Peyer's patch (tissue), 4 donors: ENCODE data around the gene RAB11FIP5.

ENCODE experiments used
- POLR2A ChIP-seq, 2 donors: fragments of 450-650 bp; IDR thresholded peaks; one replicate each; pipeline ENCODE4 v1.5.1; 2017; ENCODE audit warnings: antibody characterized with exemption in 2 of 2, mild to moderate bottlenecking in 2 of 2, moderate library complexity in 2 of 2
- TF ChIP-seq, protein P1 (sequence below), 6 experiments: fragments of 450-650 bp in 4 of 6; fragments of 200-600 bp in 2 of 6; sonication (generic) in 1 of 6; IDR thresholded peaks; one replicate each; pipeline ENCODE4 v1.5.1; 2017 to 2019; ENCODE audit warnings: antibody characterized with exemption in 6 of 6, mild to moderate bottlenecking in 3 of 6, moderate library complexity in 1 of 6

DNA sequence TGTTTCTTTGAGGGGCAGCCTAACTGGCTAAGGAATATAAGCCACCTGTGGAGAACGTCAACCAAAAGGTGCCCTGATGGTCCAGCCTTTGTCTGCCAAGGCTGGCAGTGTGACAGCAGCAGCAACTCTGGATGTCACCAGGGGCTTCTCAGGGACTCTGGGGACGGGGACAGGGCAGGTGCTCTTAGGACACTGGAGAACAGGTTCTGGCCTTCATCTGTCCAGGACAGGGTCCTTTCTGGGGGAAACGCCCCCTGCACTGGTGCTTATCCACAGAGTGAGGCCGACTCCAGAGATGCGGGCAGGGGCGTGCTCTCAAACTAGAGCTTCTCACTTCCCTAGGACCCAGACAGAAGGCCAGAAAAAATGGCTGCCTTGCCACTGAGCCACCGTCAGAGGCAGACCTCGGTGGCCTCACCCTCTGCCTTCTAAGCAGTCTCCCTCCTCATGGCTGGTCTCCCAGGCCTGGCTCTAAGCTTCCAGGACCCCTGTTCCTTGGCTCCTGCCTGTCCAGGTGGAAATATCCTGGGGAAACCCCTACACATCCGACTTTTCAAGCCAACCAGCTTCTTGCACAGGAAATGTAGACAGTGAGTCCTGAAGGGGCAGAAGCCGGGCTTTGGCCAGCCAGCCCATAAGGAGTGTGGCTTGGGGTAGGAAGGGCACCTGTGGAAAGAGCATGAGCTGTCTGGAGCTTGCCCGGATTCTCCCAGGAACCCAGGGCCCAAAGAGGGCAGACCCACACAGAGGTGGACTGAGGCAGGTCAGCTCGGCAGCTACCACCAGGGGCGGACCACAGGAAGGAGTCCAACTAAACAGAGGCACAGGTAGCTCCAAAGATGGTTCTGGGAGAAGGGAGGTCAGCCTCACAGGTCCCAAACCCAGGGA lies 30.0 kb downstream of the RAB11FIP5 start:
- TF ChIP-seq, protein P1, sequence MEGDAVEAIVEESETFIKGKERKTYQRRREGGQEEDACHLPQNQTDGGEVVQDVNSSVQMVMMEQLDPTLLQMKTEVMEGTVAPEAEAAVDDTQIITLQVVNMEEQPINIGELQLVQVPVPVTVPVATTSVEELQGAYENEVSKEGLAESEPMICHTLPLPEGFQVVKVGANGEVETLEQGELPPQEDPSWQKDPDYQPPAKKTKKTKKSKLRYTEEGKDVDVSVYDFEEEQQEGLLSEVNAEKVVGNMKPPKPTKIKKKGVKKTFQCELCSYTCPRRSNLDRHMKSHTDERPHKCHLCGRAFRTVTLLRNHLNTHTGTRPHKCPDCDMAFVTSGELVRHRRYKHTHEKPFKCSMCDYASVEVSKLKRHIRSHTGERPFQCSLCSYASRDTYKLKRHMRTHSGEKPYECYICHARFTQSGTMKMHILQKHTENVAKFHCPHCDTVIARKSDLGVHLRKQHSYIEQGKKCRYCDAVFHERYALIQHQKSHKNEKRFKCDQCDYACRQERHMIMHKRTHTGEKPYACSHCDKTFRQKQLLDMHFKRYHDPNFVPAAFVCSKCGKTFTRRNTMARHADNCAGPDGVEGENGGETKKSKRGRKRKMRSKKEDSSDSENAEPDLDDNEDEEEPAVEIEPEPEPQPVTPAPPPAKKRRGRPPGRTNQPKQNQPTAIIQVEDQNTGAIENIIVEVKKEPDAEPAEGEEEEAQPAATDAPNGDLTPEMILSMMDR (IDR thresholded peaks at IDR 0.05): no peak
- no peak for TF ChIP-seq POLR2A (IDR thresholded peaks at IDR 0.05)
